GM21515 (cell line): ENCODE data around the gene ZBTB20.
"Not testable (repeated sequence)": the region's sequence is repeated elsewhere in the genome, so short reads cannot be mapped to it uniquely, and the experiment has no call there.

Experiments used
- ATAC-seq: cut with Tn5 transposase; IDR thresholded peaks from one replicate; pipeline ENCODE4 v1.9.1; 2021; ENCODE audit not compliant: unreplicated experiment

Gene ZBTB20

GRCh38 chr3:114839476-114839875 is 307.6 kb downstream of the ZBTB20 start:
- ATAC-seq = no peak

GRCh38 chr3:114838025-114838424 is 309.1 kb downstream of the ZBTB20 start:
- ATAC-seq = no peak

- ATAC-seq = no peak
Measured at GRCh38 chr3:114834175-114834940, 312.7 kb downstream of the ZBTB20 start.

- no peak for ATAC-seq
Measured at GRCh38 chr3:114831861-114832260, 315.2 kb downstream of the ZBTB20 start.

DNA sequence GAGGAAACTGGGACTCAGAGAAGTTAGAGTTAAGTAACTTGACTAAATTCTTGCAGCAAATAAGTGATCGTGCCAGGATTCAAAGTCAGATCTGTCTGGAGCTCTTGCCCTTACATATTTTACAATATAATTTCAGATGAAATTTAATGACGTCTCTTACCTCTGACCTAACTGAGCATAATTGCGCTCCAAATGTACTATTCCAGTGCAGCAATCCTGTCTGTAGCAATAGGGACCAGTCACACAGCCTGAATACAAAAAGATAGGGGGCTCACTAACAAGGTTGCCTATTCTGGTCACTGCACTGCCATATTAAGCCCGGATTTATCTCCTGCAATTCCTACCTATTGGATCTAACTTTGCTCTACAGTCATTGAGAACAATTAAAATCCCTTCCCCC is 316.4 kb downstream of the ZBTB20 start:
- ATAC-seq = no peak

DNA sequence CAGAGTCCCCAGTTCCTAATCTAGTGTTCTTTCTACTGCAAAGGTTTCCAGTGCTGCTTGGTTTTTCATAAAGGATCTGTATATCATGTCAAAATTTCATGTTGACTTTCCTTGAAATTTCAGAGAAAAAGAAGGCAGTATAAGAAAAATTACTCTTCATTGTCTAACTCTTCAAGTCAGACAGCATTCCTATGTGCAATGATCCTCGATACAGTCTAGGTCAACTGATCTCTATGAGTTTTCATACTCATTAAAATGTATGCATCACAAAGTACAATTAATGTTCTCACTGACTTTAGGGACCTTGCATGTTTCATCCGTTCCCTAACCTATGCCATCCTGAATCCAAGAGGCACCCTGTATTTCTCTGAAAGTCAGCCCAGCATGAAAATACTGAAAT is 317.3 kb downstream of the ZBTB20 start:
- no peak for ATAC-seq

- peak; percentile 75 for ATAC-seq
Measured at GRCh38 chr3:114827495-114827894, 319.6 kb downstream of the ZBTB20 start.

DNA sequence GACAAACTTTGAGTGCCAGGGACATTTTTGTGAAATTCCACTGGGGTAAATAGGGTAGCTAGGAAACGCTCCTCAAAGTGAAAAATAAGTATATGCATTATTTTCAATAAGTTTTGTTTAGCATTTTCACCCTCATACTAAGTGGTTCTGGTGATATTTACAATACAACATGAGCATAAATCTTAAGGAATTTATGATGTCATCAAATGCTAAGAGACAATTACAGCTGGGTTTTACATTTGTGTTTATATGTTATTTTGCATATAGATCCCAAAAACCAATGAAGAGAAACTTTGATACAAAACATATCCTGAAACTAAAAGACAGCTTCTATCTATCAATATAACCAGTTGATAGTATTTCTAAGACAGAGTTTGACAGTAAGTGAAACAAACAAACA is 323.1 kb downstream of the ZBTB20 start:
- no peak for ATAC-seq

DNA sequence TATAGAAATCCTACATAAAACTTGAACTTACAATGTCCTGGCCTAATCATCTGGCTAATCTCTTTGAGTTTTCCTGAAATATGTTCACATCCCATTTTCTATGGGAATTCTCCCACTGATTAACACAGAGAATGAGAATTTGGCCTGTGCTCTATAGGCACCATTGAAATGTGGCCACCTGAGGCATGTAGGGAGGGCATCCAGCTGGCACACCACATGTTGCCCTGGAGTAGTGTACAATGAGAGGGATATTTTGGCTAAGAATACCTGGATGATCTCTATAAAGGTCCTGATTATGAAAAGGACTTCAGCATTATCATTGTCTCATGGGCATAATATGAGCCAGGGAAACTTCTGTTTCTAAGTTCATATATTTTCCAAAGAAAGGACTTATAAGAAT is 324.0 kb downstream of the ZBTB20 start:
- ATAC-seq = no peak

DNA sequence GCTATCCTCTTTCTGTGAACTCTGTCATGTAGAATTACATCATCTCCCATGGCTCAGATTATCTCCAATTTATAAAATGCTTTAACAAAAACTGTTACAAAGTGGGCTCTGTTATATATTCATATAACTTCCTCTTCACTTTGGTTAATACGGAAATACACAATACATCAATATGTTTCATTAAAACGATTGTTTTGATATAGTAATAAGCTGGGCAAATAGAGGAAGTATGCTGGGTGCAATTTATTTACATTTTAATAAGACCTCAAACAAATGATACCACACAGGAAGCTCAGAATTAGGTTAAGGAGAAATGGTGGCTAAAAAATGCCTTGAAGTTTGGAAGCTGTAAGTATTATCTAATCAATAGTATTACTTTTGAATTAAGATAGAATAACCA is 331.0 kb downstream of the ZBTB20 start:
- ATAC-seq = no peak

GRCh38 chr3:114812541-114813238 is 334.4 kb downstream of the ZBTB20 start:
- not testable (repeated sequence) for ATAC-seq

DNA sequence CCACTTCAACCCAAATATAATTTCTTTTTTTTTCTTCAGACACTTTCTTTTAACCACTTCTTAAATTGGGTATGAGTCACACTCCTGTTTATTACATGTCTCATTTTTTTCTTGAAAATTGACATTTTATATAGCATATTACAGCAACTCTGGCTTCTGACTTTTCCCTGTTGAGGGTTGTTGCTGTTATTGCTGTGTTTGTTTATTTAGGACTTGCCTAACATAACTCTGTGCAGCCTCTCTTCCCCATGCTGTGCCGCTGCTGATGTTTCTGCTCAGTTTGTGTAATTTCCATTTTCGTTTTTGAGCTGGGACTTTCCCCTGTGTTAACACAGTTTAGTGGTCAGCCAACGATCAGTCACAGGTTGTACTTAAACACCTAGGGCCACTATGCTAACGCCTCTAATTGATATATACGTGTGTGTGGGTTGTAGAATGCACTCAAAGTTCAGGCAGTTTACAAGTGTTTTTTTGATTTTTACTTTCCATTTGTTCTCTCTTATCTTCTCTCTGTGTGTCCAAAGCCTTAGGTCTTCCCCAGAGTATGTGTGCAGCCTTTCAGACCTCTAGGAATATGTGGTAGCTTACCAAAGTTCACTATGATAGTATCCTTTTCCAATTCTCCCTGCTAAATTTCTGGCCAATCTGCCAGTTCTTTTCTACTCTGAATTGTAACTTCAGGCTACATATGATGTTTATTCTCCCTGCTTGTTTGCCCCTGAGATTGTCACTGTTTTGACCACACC is 337.2 kb downstream of the ZBTB20 start:
- ATAC-seq = peak; percentile 100

DNA sequence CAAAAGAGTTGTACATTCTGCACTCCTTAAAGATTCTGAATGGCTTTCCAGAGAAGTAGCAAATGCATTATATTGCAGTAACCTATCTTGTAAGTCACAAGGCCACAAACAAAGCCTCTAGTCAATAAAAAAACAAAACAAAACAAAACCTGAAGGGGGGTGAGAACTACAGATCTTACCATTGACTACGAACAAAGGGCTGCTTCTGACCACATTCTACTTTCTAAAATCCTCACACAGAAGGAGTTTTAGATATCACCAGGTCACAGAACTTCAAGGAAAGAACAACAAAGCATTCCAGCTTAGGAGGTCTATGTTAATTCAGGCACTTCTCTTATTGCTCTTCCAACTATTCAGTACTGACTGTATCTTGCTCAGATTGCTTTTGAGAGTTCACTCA is 343.0 kb downstream of the ZBTB20 start:
- ATAC-seq = no peak

- ATAC-seq = no peak
Measured at GRCh38 chr3:114803042-114803695, 343.9 kb downstream of the ZBTB20 start.

DNA sequence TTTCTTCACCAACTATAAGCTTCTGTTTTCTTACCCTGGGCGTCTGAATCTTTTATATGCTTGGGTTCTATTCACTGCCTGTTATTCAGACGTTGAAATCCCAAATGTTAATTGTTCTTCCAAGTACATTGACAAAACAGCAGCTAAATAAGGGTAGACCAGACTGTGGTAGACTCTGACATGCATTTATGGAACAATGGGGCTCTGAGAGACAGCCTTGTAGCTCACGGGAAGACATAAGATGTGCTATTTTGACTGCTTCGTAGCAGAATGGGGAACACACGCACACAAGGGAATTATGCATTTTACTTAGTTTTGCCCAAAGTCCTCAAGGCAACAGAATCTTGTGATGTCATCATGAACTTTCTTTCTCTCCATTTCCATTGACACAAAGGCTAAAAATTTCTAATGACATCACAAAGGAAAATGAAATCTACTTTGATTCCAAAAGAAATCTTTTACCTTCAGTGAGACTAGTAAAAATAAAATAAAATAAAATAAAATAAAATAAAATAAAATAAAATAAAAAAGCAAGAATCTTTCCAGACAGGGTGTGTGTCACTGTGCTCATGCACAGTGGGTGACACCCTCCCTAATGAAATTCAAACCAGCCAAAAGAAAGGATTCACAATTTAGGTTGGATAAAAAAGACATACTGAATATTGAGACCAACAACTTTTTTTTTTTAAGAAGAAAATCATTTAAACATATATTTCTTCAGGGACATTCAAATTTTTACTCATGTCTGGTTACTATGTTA is 346.6 kb downstream of the ZBTB20 start:
- ATAC-seq = no peak

GRCh38 chr3:114799816-114800215 is 347.3 kb downstream of the ZBTB20 start:
- no peak for ATAC-seq

GRCh38 chr3:114796796-114797195 is 350.3 kb downstream of the ZBTB20 start:
- ATAC-seq = no peak

GRCh38 chr3:114794894-114795630 is 352.0 kb downstream of the ZBTB20 start:
- no peak for ATAC-seq

DNA sequence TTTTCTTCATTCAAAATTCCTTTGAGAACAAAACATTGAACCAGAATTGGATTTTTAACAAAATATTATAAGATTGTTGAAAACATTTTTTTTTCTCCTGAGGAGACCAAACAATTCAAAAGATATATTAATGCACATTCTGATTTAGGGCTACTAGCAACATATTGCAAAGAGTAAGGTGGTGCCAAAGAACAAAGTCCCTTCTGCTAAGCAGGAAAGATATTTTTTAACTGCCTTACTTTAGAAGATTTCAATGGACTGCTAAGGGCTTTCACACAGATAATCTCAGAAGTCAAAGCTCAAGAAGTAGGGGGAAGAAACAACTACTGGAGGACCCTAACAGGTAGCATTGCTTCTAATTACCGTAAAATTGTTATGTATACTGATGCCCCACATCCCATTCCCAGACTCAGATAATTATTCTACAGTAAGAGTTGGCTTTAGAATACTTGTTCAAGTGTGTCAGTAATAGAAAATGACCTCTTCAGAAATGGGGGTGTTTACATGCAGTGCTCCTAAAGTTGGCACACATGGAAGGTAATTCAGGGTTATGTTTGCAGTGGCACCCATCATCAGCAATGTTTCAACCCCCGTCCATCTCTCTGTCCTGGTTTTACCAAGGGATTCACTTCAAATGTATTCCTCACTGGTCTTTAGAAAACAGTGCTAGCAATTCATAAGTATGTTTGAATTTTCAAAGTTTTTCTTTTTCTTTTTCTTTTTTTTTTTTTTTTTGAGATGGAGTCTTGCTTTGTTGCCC is 354.7 kb downstream of the ZBTB20 start:
- no peak for ATAC-seq
